Loucy (cell line): ENCODE measurements around the gene CHI3L2.

Source experiments
- H2AFZ ChIP-seq: fragments of 200-600 bp; sonication (generic); 2 replicates; pipeline ENCODE4 v1.6.0; 2016; ENCODE audit warnings: antibody characterized with exemption, mild to moderate bottlenecking, low read length, moderate library complexity
- H3F3A ChIP-seq: fragments of 200-600 bp; 2 replicates; pipeline ENCODE4 v1.6.0; 2016; ENCODE audit warnings: antibody characterized with exemption, low read depth, mild to moderate bottlenecking
- H3K27me3 ChIP-seq: fragments of 200-600 bp; sonication (generic); 2 replicates; pipeline ENCODE4 v1.6.1; 2014; ENCODE audit warnings: low read length, mild to moderate bottlenecking; ENCODE audit not compliant: insufficient read depth, poor library complexity, severe bottlenecking
- H3K36me3 ChIP-seq: fragments of 200-600 bp; sonication (generic); 2 replicates; pipeline ENCODE4 v1.6.1; 2016; ENCODE audit warnings: low read length; ENCODE audit not compliant: insufficient read depth
- H3K4me1 ChIP-seq: fragments of 200-600 bp; sonication (generic); 2 replicates; pipeline ENCODE4 v1.5.1; 2014; ENCODE audit warnings: low read length, mild to moderate bottlenecking; ENCODE audit not compliant: insufficient read depth, poor library complexity, severe bottlenecking
- H3K4me2 ChIP-seq: fragments of 200-600 bp; sonication (generic); 2 replicates; pipeline ENCODE4 v1.6.0; 2014; ENCODE audit warnings: antibody characterized with exemption, low read length, low read depth, mild to moderate bottlenecking; ENCODE audit not compliant: poor library complexity, severe bottlenecking
- H3K4me3 ChIP-seq: fragments of 200-600 bp; sonication (generic); 2 replicates; pipeline ENCODE4 v1.5.1; 2014; ENCODE audit warnings: low read length, mild to moderate bottlenecking, mixed read lengths; ENCODE audit not compliant: poor library complexity, severe bottlenecking
- H3K79me2 ChIP-seq: fragments of 200-600 bp; sonication (generic); 2 replicates; pipeline ENCODE4 v1.6.1; 2014; ENCODE audit warnings: low read length; ENCODE audit not compliant: insufficient read depth
- H3K9ac ChIP-seq: fragments of 200-600 bp; sonication (generic); 2 replicates; pipeline ENCODE4 v1.6.0; 2014; ENCODE audit warnings: mild to moderate bottlenecking, low read depth, low read length, moderate library complexity; ENCODE audit not compliant: poor library complexity, severe bottlenecking
- H3K9me2 ChIP-seq: fragments of 200-600 bp; sonication (generic); replicated peaks from 2 replicates; pipeline ENCODE4 v1.6.1; 2016; ENCODE audit warnings: low read depth, low read length, mixed read lengths
- H3K9me3 ChIP-seq: fragments of 200-600 bp; sonication (generic); 2 replicates; pipeline ENCODE4 v1.6.1; 2014; ENCODE audit warnings: mild to moderate bottlenecking, antibody characterized with exemption, low read length, low read depth; ENCODE audit not compliant: insufficient read depth
- H4K20me1 ChIP-seq: fragments of 200-600 bp; sonication (generic); 2 replicates; pipeline ENCODE4 v1.6.0; 2014; ENCODE audit warnings: antibody characterized with exemption, low read length, mild to moderate bottlenecking; ENCODE audit not compliant: insufficient read depth, poor library complexity, severe bottlenecking
- CTCF ChIP-seq: fragments of 200-600 bp; sonication (generic); conservative IDR thresholded peaks from 2 replicates; pipeline ENCODE4 v1.5.1; 2014; ENCODE audit warnings: mild to moderate bottlenecking, antibody characterized with exemption, low read length
- EZH2phosphoT487 ChIP-seq: fragments of 200-600 bp; IDR thresholded peaks from 2 replicates; pipeline ENCODE4 v1.6.1; 2018; ENCODE audit warnings: antibody characterized with exemption, mild to moderate bottlenecking, moderate library complexity, borderline replicate concordance

Gene CHI3L2

GRCh38 chr1:111208921-111209320, 18.6 kb upstream of the CHI3L2 start:
- TF ChIP-seq EZH2phosphoT487 (no peak), CTCF (no peak)
- H3K36me3 ChIP-seq = no peaks in the 10 kb centered on the region
- H4K20me1 ChIP-seq = no peaks in the 10 kb centered on the region
- no peaks in the 10 kb centered on the region for H3K79me2 ChIP-seq
- H3K4me3 ChIP-seq = no peak overlapping the region
- no peak overlapping the region for H2AFZ ChIP-seq
- H3F3A ChIP-seq = peaks cover 5% of the 10 kb centered on the region; the same call in 1 of the 2 replicates
- no peak overlapping the region for H3K9ac ChIP-seq
- peaks cover 89% of the 10 kb centered on the region for H3K4me1 ChIP-seq
- no peak overlapping the region for H3K4me2 ChIP-seq
- no peaks in the 10 kb centered on the region for H3K27me3 ChIP-seq
- H3K9me2 ChIP-seq = no peaks in the 10 kb centered on the region
- no peaks in the 10 kb centered on the region for H3K9me3 ChIP-seq

DNA sequence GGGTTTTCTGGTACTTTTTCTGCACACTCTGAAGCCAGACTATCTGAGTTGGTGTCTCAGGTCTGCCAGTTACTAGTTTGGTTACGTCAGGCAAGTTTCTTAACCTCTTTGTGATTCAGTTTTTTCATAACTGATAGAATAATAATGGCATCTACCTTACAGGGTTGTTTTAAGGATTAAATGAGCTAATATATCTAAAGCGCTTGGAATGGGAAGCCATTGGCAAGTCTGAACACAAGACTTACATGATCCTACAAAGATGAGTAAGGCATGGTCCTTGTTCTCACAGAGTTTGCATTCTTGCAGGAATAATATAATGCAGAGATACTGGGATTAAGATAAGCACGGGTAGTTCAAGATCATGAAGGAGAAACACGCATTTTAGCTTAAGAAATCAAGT, 17.9 kb upstream of the CHI3L2 start:
- Histone ChIP-seq H3F3A (peaks cover 5% of the 10 kb centered on the region; the same call in 1 of the 2 replicates), H3K4me3 (no peak overlapping the region), H3K4me2 (no peak overlapping the region), H3K79me2 (no peaks in the 10 kb centered on the region), H3K4me1 (peaks cover 89% of the 10 kb centered on the region), H2AFZ (no peak overlapping the region), H3K9me2 (no peaks in the 10 kb centered on the region), H3K36me3 (no peaks in the 10 kb centered on the region), H3K9ac (no peak overlapping the region), H4K20me1 (no peaks in the 10 kb centered on the region), H3K27me3 (no peaks in the 10 kb centered on the region), H3K9me3 (no peaks in the 10 kb centered on the region)
- TF ChIP-seq CTCF (no peak), EZH2phosphoT487 (no peak)

DNA sequence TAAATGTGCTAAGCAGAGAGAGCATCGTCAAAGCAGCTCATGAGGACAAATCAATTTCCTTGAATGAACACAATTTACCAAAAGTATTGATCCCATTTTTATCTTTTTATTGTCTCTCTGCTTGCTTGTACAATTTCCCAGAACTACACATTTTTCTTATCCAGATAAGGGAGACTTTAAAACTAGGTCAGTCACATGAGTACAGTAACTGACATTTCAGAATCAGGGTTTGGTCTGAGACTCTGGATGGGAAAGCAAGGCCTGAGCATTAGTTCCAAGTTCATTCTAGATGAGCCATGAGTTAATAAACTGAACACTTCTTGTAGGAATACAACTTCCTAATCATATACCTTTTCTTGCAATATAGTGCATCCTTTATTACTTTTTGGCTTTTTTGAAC, 15.6 kb upstream of the CHI3L2 start:
- Histone ChIP-seq H3K4me3 (no peak overlapping the region), H3K79me2 (no peaks in the 10 kb centered on the region), H3K9ac (peak overlapping the region; percentile 86), H3K4me1 (peaks cover 87% of the 10 kb centered on the region), H3K9me3 (no peaks in the 10 kb centered on the region), H3K9me2 (no peaks in the 10 kb centered on the region), H3K27me3 (no peaks in the 10 kb centered on the region), H4K20me1 (no peaks in the 10 kb centered on the region), H3K4me2 (no peak overlapping the region), H3F3A (peaks cover 20% of the 10 kb centered on the region), H2AFZ (no peak overlapping the region), H3K36me3 (no peaks in the 10 kb centered on the region)
- TF ChIP-seq EZH2phosphoT487 (no peak), CTCF (no peak)
